Spinal cord (tissue), 10 donors: ENCODE data around the gene TIGIT. TPM values are rescaled to one million over a fixed set of nuclear protein-coding genes. Genes with fewer than 3 reads are reported as not detected.
"Not testable (repeated sequence)": the region's sequence is repeated elsewhere in the genome, so short reads cannot be mapped to it uniquely, and the experiment has no call there.

Experiments used
- DNase-seq, 6 donors: peaks; one replicate each; pipeline versions ENCODE4 v3.0.0 to v3.0.0-alpha.2; 2013 to 2015; ENCODE audit warnings: low spot score in 6 of 6, low read depth in 4 of 6
- H3K27ac ChIP-seq: one replicate; pipeline ENCODE4 v1.5.1; 2013; ENCODE audit warnings: low read depth, low read length, control low read depth
- H3K27me3 ChIP-seq: one replicate; pipeline ENCODE4 v1.6.1; 2013; ENCODE audit warnings: low read length; ENCODE audit not compliant: control insufficient read depth, insufficient read depth
- H3K36me3 ChIP-seq: one replicate; pipeline ENCODE4 v1.6.1; 2013; ENCODE audit warnings: low read length; ENCODE audit not compliant: control insufficient read depth, insufficient read depth
- H3K4me1 ChIP-seq: one replicate; pipeline ENCODE4 v1.6.1; 2013; ENCODE audit warnings: low read length; ENCODE audit not compliant: control insufficient read depth, insufficient read depth
- H3K4me3 ChIP-seq: one replicate; pipeline ENCODE4 v1.5.1; 2013; ENCODE audit warnings: low read depth, low read length, control low read depth
- H3K9me3 ChIP-seq: one replicate; pipeline ENCODE4 v1.6.1; 2013; ENCODE audit warnings: low read length; ENCODE audit not compliant: control insufficient read depth, insufficient read depth
- WGBS: methylation state at CpG from one replicate; pipeline ENCODE4 v1.1.5; 2013; ENCODE audit warnings: missing lambda C conversion rate; ENCODE audit not compliant: insufficient coverage; 5-methylcytosine and 5-hydroxymethylcytosine counted together
- long read RNA-seq, 4 donors: transcript quantifications; one replicate each; lab custom pipeline, GENCODE V29; 2026
- polyA plus RNA-seq, 2 donors: library from polyadenylated mRNA; unstranded; fragments of 120-200 nt; gene quantifications; one replicate each; pipeline ENCODE4 v1.2.1, GENCODE V29; 2013; ENCODE audit not compliant: insufficient read length in 2 of 2
- total RNA-seq, 2 donors: library from RNA; depleted of rRNA in 1 of 2; stranded (reverse); fragments of 120-200 nt in 1 of 2; fragments of >200 nt in 1 of 2; gene quantifications; one replicate each; pipeline versions ENCODE4 v1.2.3 to v1.2.4, GENCODE V29; 2013 to 2014
- donor health status: healthy.

TIGIT gene
- total RNA-seq: under 1 TPM; 0.10 to 0.17 TPM
- polyA plus RNA-seq: under 1 TPM in 1 of 2 donors, not detected in 1; 0.15 TPM
- long read RNA-seq, donor 1: 0 reads
- long read RNA-seq, donor 2: 0 reads
- long read RNA-seq, donor 3: 0 reads
- long read RNA-seq, donor 4: 0 reads

- no peaks in the 10 kb centered on the region for H3K36me3 ChIP-seq
- H3K4me1 ChIP-seq: no peaks in the 10 kb centered on the region
- no peaks in the 10 kb centered on the region for H3K27me3 ChIP-seq
- DNase-seq: no peak
- H3K9me3 ChIP-seq: no peaks in the 10 kb centered on the region
- H3K27ac ChIP-seq: no peak within 1 kb of the TSS
- 91% methylated on average over 7 of the region's 7 CpGs for WGBS
- H3K4me3 ChIP-seq: no peak within 1 kb of the TSS
Measured at GRCh38 chr3:114293838-114294535, at the start of gene TIGIT. Gene TIGIT, plus strand, starts transcription at chr3:114294028. Its CDS starts 34 bp downstream, at chr3:114294062.

GRCh38 chr3:114252954-114253353 lies 40.9 kb upstream of the TIGIT start:
- H3K9me3 ChIP-seq: no peaks in the 10 kb centered on the region
- DNase-seq: no peak
- H3K27ac ChIP-seq: no peak overlapping the region
- no peaks in the 10 kb centered on the region for H3K36me3 ChIP-seq
- no peak overlapping the region for H3K4me3 ChIP-seq
- no peaks in the 10 kb centered on the region for H3K4me1 ChIP-seq
- WGBS: no CpG with 5 or more reads among the region's 1 CpG
- no peaks in the 10 kb centered on the region for H3K27me3 ChIP-seq

- Histone ChIP-seq H3K36me3 (no peaks in the 10 kb centered on the region), H3K27ac (no peak overlapping the region), H3K4me3 (no peak overlapping the region), H3K27me3 (no peaks in the 10 kb centered on the region), H3K9me3 (no peaks in the 10 kb centered on the region), H3K4me1 (no peaks in the 10 kb centered on the region)
- DNase-seq: no peak
- WGBS: 71% methylated on average over 1 of the region's 1 CpG
Measured at GRCh38 chr3:114253505-114253904, 40.3 kb upstream of the TIGIT start.

GRCh38 chr3:114259566-114259965 lies 34.3 kb upstream of the TIGIT start:
- WGBS: no CpG with 5 or more reads among the region's 1 CpG
- DNase-seq: no peak
- H3K27ac ChIP-seq: no peak overlapping the region
- H3K36me3 ChIP-seq: no peaks in the 10 kb centered on the region
- H3K4me1 ChIP-seq: no peaks in the 10 kb centered on the region
- no peaks in the 10 kb centered on the region for H3K9me3 ChIP-seq
- H3K4me3 ChIP-seq: no peak overlapping the region
- H3K27me3 ChIP-seq: no peaks in the 10 kb centered on the region

- Histone ChIP-seq H3K4me1 (no peaks in the 10 kb centered on the region), H3K27me3 (no peaks in the 10 kb centered on the region), H3K9me3 (no peaks in the 10 kb centered on the region), H3K36me3 (no peaks in the 10 kb centered on the region), H3K4me3 (no peak overlapping the region), H3K27ac (no peak overlapping the region)
- DNase-seq: no peak
Measured at GRCh38 chr3:114260152-114260551, 33.7 kb upstream of the TIGIT start.

- H3K9me3 ChIP-seq: no peaks in the 10 kb centered on the region
- no peak for DNase-seq
- WGBS: 100% methylated on average over 1 of the region's 2 CpGs
- no peaks in the 10 kb centered on the region for H3K36me3 ChIP-seq
- no peak overlapping the region for H3K27ac ChIP-seq
- no peaks in the 10 kb centered on the region for H3K4me1 ChIP-seq
- H3K4me3 ChIP-seq: no peak overlapping the region
- H3K27me3 ChIP-seq: no peaks in the 10 kb centered on the region
Measured at GRCh38 chr3:114270019-114270418, 23.8 kb upstream of the TIGIT start.

- H3K27ac ChIP-seq: no peak overlapping the region
- no peaks in the 10 kb centered on the region for H3K4me1 ChIP-seq
- no peaks in the 10 kb centered on the region for H3K36me3 ChIP-seq
- no peak overlapping the region for H3K4me3 ChIP-seq
- H3K9me3 ChIP-seq: no peaks in the 10 kb centered on the region
- no peak for DNase-seq
- WGBS: no CpG with 5 or more reads among the region's 1 CpG
- H3K27me3 ChIP-seq: no peaks in the 10 kb centered on the region
Measured at GRCh38 chr3:114272271-114272670, 21.6 kb upstream of the TIGIT start.

- Histone ChIP-seq H3K27ac (no peak overlapping the region), H3K9me3 (no peaks in the 10 kb centered on the region), H3K36me3 (no peaks in the 10 kb centered on the region), H3K4me1 (no peaks in the 10 kb centered on the region), H3K4me3 (no peak overlapping the region), H3K27me3 (no peaks in the 10 kb centered on the region)
- DNase-seq: no peak
- no CpG with 5 or more reads among the region's 1 CpG for WGBS
Measured at GRCh38 chr3:114274929-114275328, 18.9 kb upstream of the TIGIT start.

GRCh38 chr3:114276856-114277255 lies 17.0 kb upstream of the TIGIT start:
- DNase-seq: not testable (repeated sequence)
- WGBS: no CpG with 5 or more reads among the region's 26 CpGs

GRCh38 chr3:114284644-114285043 lies 9.2 kb upstream of the TIGIT start:
- H3K27me3 ChIP-seq: no peaks in the 10 kb centered on the region
- WGBS: no CpG with 5 or more reads among the region's 1 CpG
- no peak for DNase-seq

More at GRCh38 chr3:114276856-114277255, 17.0 kb upstream of the TIGIT start:
- not testable (repeated sequence) for H3K4me1 ChIP-seq, H3K27ac ChIP-seq, H3K4me3 ChIP-seq, H3K27me3 ChIP-seq, H3K9me3 ChIP-seq, H3K36me3 ChIP-seq

More at GRCh38 chr3:114284644-114285043, 9.2 kb upstream of the TIGIT start:
- H3K4me3 ChIP-seq: no peak overlapping the region
- no peaks in the 10 kb centered on the region for H3K4me1 ChIP-seq
- no peaks in the 10 kb centered on the region for H3K9me3 ChIP-seq
- H3K36me3 ChIP-seq: no peaks in the 10 kb centered on the region
- H3K27ac ChIP-seq: no peak overlapping the region
